Measurements from ENCODE around the gene OR4K1.
"Not testable (repeated sequence)": the region's sequence is repeated elsewhere in the genome, so short reads cannot be mapped to it uniquely, and the experiment has no call there.

OR4K1 gene

GRCh38 chr14:19930617-19931016 is at the start of gene OR4K1:
Gene OR4K1 (plus strand): TSS chr14:19930917. CDS start chr14:19935667, 4,750 bp downstream.
- no peak for DNase-seq

DNA sequence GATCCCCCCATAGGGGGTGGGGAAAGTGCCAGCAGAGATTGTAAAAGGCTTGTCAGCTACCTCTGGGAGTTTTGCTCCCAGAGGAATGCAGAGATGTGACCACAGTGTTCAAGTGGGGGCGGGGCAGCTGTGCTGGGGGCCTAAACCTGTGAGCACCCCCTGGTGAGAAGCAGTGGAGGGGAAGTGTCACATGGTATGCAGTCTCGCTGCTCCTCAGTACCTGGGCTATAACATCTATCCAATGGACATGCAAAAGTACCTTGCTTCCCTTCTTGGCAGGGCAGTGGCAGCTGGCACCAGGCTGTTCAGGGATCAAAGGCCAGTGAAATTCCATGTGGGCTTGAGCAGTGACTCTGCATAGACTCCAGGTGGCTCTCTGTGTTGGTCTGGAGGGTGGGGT is 35.4 kb upstream of the OR4K1 start:
- no peak for DNase-seq

DNA sequence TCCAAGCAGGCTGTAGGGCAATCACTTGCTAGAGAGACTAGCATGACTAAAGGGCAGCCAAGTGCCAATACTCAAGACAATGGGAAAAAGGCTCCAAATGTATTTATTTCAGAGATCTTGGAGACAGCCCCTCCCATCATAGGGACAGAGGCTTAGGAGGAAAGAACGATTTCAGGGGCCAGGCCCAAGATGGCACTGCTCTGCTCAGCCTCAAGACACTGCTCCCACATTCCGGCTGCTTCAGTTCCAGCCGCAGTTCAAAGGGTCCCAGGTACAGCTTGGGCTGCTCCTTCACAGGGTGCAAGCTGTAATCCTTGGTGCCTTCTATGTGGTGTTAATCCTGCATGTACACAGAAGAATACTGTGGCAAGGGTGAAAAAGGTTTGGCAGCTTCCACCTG is 29.7 kb upstream of the OR4K1 start:
- no peak for DNase-seq

DNA sequence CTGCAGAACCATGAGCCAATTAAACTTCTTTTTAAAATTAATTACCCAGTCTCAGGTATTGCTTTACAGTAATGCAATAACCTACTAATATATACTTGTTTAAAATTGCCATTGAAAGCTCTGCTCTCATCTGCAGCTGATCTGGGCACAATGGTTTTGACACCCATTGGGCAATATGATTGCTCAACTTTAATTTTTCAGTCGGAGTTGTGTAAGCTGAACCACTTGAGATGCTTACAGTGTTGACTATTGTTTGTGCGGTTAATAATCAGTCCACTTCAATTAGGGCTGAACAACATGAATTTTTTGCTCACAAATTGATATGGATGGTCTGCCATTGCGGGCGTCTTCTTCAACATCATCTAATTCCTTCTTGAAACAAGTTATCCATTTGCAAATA is 28.3 kb upstream of the OR4K1 start:
- no peak for DNase-seq

GRCh38 chr14:19906665-19907064 is 24.1 kb upstream of the OR4K1 start:
- DNase-seq, result no peak

DNA sequence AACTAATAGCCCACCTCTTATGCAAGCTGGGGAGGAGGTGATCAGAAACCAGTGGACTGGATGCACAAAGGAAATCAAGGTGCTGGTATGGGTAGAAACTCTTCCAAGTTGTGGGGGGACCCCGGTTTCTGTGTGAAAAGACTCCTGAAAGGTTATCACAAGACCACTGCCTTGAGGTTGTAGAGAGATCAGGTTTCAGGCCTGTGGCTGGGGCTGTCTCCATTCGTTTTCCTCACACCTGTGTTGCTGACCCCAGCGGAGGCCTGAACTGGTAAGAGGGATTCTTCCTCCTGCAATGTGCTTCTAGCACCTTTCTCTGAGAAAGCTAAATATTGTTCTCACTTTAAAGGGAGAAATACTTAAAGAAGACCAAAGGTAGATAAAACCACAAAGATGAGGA is 19.6 kb upstream of the OR4K1 start:
- DNase-seq, result no peak

DNA sequence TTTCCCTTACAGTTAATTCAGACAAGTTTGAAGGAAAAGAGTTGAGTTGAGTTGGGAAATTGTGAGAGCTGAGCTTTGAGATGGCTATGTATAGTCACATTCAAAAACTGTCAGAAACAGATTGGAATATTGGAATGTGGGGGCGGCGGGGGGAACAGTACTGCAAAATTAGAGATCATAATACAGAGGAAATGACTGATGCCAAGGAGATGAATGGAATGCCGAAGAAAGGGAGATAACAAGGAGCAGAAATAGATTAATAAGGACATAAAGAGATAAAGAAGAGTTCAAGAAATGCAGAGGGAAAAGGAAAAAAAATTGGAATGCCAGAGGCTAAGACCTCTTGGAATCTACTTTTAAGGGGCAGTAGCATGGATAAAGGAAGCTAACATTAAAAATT is 13.5 kb upstream of the OR4K1 start:
- no peak for DNase-seq

GRCh38 chr14:19917955-19918518 is 12.7 kb upstream of the OR4K1 start:
- DNase-seq, result no peak

- DNase-seq, result no peak
Measured at GRCh38 chr14:19918553-19919264, 12.0 kb upstream of the OR4K1 start.

DNA sequence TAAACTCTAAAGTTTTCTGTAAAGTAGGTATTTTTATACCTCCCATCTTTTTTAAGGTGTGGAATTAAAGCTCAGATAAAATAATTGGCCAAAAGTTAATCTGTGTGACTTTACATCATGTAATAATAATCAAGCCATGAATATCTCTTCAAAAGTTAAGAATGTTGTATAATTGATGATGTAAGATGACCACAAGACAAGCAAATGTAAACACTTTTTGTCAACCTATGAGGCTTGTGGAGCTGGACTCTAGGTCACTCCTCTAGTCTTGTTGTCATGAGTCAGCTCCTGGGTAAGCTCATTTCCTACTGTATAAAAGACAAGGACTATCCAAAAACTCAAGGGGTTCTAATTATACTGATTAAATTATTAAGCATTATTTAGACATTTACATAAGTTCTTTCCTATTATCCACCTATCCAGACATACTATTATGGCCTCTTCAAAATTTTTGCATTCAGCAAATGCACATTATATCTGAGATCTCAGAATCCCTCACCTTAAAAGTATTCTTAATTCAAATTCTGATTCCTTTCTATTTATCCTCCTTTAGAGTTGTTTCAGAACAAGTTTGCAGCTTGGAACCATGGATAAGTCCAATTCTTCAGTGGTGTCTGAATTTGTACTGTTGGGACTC is 10.6 kb upstream of the OR4K1 start, which contains the start of gene OR4K5:
Gene OR4K5, plus strand, starts transcription at position 587 of the 637 bp plus-strand sequence. Its CDS starts 0 bp downstream, at position 587.
- no peak for DNase-seq

- no peak for DNase-seq
Measured at GRCh38 chr14:19941668-19942067, 11.0 kb downstream of the OR4K1 start.

GRCh38 chr14:19947413-19948090 is 16.8 kb downstream of the OR4K1 start:
- DNase-seq, result no peak

DNA sequence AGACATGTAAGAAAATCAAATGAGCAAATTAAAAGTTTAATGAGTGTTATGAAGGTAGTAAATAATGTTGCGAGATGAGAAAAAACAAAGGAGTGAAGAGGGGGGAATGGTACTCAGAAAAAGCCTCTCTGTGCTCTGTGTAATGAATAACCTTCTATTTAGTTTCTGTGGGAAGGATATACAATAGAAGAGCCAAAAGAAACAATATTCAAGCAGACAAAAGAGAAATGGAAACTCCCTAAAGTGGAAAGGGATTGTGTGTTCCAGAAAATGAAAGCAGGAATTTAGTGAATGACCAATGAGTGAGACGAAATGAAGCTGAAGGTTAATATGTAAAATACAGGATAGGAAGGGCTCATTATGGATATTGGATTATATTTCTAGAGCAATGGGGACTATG is 18.5 kb downstream of the OR4K1 start:
- DNase-seq, result no peak

DNA sequence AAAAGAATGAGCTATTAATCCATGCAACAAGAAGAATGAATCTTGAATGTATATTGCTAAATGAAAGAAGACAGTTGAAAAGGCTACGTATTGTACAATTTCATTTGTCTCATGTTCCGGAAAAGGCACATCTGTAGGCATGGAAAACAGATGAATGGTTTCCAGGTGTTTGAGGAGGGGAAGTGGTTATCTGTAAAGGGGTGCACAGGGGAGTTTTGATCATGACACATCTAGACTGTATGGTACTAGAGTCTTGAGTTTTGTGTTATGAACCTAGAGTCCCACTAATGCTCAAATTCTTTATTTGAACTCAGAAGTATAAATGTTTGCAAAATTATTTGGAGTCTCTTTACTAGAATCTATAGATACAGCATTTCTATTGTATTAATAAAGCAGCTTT is 39.0 kb downstream of the OR4K1 start:
- DNase-seq, result not testable (repeated sequence)

- DNase-seq, result no peak
Measured at GRCh38 chr14:19974844-19975243, 44.1 kb downstream of the OR4K1 start.

- no peak for DNase-seq
Measured at GRCh38 chr14:19975291-19975690, 44.6 kb downstream of the OR4K1 start, which contains the start of gene OR4K15. Gene OR4K15 (plus strand): TSS chr14:19975591. CDS start chr14:19975591, 0 bp downstream.

Data from nucleus accumbens (tissue), 56 donors.